HCT116 (cell line): ENCODE results near the gene FBXW2. TPM values are rescaled to one million over a fixed set of nuclear protein-coding genes. Genes with fewer than 3 reads are reported as not detected.

Experiments
- ATAC-seq: fragments of 200-7000 bp; cut with Tn5 transposase; 2 replicates; pipeline ENCODE4 v1.9.1; 2020; ENCODE audit warnings: mild to moderate bottlenecking, moderate library complexity
- BruUV-seq: library from RNA; stranded (reverse); fragments of 400-500 nt; replicated peaks from 2 replicates; lab custom pipeline; 2021; lab: Mats Ljungman, UMichigan
- CTCF ChIA-PET: fragments of 300-600 bp; sonication (Branson Sonifier 250); formaldehyde crosslinking; loops from one replicate; lab custom pipeline; 2021; ENCODE audit warnings: antibody characterized with exemption; lab: Charles Lee
- POLR2A ChIA-PET: fragments of 300-600, 350-600 bp; sonication (Branson Sonifier 250); formaldehyde crosslinking; loops from one replicate; lab custom pipeline; 2021; ENCODE audit warnings: antibody characterized with exemption; lab: Charles Lee
- RAD21 ChIA-PET, 2 experiments: fragments of 300-600 bp; sonication (Branson Sonifier 250); formaldehyde crosslinking; loops; one replicate each; lab custom pipeline; 2023; ENCODE audit warnings: low total read pairs in 2 of 2; ENCODE audit not compliant: uncharacterized antibody in 2 of 2, unreplicated experiment in 2 of 2, low non-redundant PET in 1 of 2; lab: Charles Lee
- DNase-seq: peaks from one replicate; pipeline ENCODE4 v3.0.0-alpha.2; 2010; ENCODE audit warnings: low read depth, low spot score
- H2AFZ ChIP-seq: fragments of 200-600 bp; shearing (Covaris generic), sonication (generic); 2 replicates; pipeline ENCODE4 v1.6.1; 2017; ENCODE audit warnings: low read depth, mixed run types, mixed read lengths, antibody characterized with exemption, low read length; ENCODE audit not compliant: poor library complexity, severe bottlenecking
- H3K27ac ChIP-seq: 2 replicates; pipeline ENCODE4 v1.5.1; 2012; ENCODE audit warnings: low read depth, low read length
- H3K27me3 ChIP-seq: fragments of 200-600 bp; sonication (generic); 2 replicates; pipeline ENCODE4 v1.6.1; 2016; ENCODE audit warnings: mixed run types, low read length, mixed read lengths; ENCODE audit not compliant: insufficient read depth
- H3K36me3 ChIP-seq, 2 experiments: fragments of 200-500 bp in 1 of 2; fragments of 200-600 bp in 1 of 2; sonication (Bioruptor generic) in 1 of 2; sonication (generic) in 1 of 2; 2 replicates each; pipeline versions ENCODE4 v1.5.1 to v1.6.1; 2014 to 2016; ENCODE audit warnings: low read length in 2 of 2, inconsistent platforms in 1 of 2, mixed read lengths in 1 of 2, mixed run types in 1 of 2; ENCODE audit not compliant: insufficient read depth in 2 of 2, control insufficient read depth in 1 of 2
- H3K4me1 ChIP-seq, 2 experiments: fragments of 200-600 bp in 1 of 2; sonication (generic) in 1 of 2; 2 replicates each; pipeline versions ENCODE4 v1.5.1 to v1.6.1; 2012 to 2017; ENCODE audit warnings: low read length in 2 of 2, inconsistent platforms in 1 of 2, mild to moderate bottlenecking in 1 of 2, mixed read lengths in 1 of 2, mixed run types in 1 of 2, moderate library complexity in 1 of 2; ENCODE audit not compliant: insufficient read depth in 2 of 2, control insufficient read depth in 1 of 2
- H3K4me2 ChIP-seq: fragments of 200-600 bp; sonication (generic); 2 replicates; pipeline ENCODE4 v1.6.1; 2017; ENCODE audit warnings: mixed run types, low read length, mixed read lengths
- H3K4me3 ChIP-seq, 2 experiments: fragments of 200-600 bp in 1 of 2; sonication (generic) in 1 of 2; replicated peaks in 1 of 2; 2 replicates each; pipeline ENCODE4 v1.5.1; 2011 to 2016; ENCODE audit warnings: low read length in 2 of 2, control low read depth in 1 of 2, low read depth in 1 of 2, mild to moderate bottlenecking in 1 of 2, mixed read lengths in 1 of 2, mixed run types in 1 of 2
- H3K79me2 ChIP-seq: fragments of 200-600 bp; sonication (generic); 2 replicates; pipeline ENCODE4 v1.6.1; 2017; ENCODE audit warnings: mild to moderate bottlenecking, mixed run types, low read length, moderate library complexity, mixed read lengths; ENCODE audit not compliant: insufficient read depth
- H3K9ac ChIP-seq: fragments of 200-600 bp; sonication (generic); 2 replicates; pipeline ENCODE4 v1.6.1; 2016; ENCODE audit warnings: low read length, mixed read lengths
- H3K9me2 ChIP-seq: fragments of 200-600 bp; sonication (generic), shearing (Covaris generic); 2 replicates; pipeline ENCODE4 v1.6.1; 2017; ENCODE audit warnings: mixed run types, mild to moderate bottlenecking, moderate library complexity; ENCODE audit not compliant: insufficient read depth
- H3K9me3 ChIP-seq, 2 experiments: fragments of 200-500 bp in 1 of 2; fragments of 200-600 bp in 1 of 2; sonication (Bioruptor generic) in 1 of 2; sonication (generic) in 1 of 2; 2 replicates each; pipeline ENCODE4 v1.6.1; 2014 to 2017; ENCODE audit warnings: low read length in 2 of 2, mixed read lengths in 2 of 2, inconsistent platforms in 1 of 2, low read depth in 1 of 2, mild to moderate bottlenecking in 1 of 2, mixed run types in 1 of 2, moderate library complexity in 1 of 2; ENCODE audit not compliant: control insufficient read depth in 1 of 2, insufficient read depth in 1 of 2
- H4K20me1 ChIP-seq: fragments of 200-600 bp; sonication (generic), shearing (Covaris generic); 2 replicates; pipeline ENCODE4 v1.6.1; 2017; ENCODE audit warnings: mixed run types, mild to moderate bottlenecking, moderate library complexity; ENCODE audit not compliant: insufficient read depth
- ATF3 ChIP-seq: IDR thresholded peaks from 2 replicates; pipeline ENCODE4 v1.6.1; 2012
- EZH2 ChIP-seq: fragments of 200-600 bp; sonication (generic); IDR thresholded peaks from 2 replicates; pipeline ENCODE4 v1.6.1; 2017; ENCODE audit warnings: antibody characterized with exemption, mixed run types
- FOSL1 ChIP-seq: IDR thresholded peaks from 2 replicates; pipeline ENCODE4 v1.6.1; 2012; ENCODE audit warnings: low read depth
- JUND ChIP-seq: IDR thresholded peaks from 2 replicates; pipeline ENCODE4 v1.6.1; 2012
- SIN3A ChIP-seq: IDR thresholded peaks from 2 replicates; pipeline ENCODE4 v1.6.1; 2012; ENCODE audit warnings: low read depth
- ZFX ChIP-seq: fragments of 450-650 bp; IDR thresholded peaks from 2 replicates; pipeline ENCODE4 v1.6.1; 2017
- intact Hi-C: fragments of 100-400 bp; cut with micrococcal nuclease; formaldehyde crosslinking; loops from 2 replicates; pipeline ENCODE4 v1.10.0; 2022
- total RNA-seq: library from RNA; stranded (reverse); gene quantifications from one replicate; pipeline ENCODE4 v1.2.1, GENCODE V29; 2021; ENCODE audit not compliant: unreplicated experiment
- TF ChIP-seq, protein P1 (sequence below): IDR thresholded peaks from 2 replicates; pipeline ENCODE4 v1.6.1; 2012
- TF ChIP-seq, protein P2 (sequence below): IDR thresholded peaks from 2 replicates; pipeline ENCODE4 v1.6.1; 2011; ENCODE audit warnings: mild to moderate bottlenecking, low read length, moderate library complexity; ENCODE audit not compliant: insufficient replicate concordance; ENCODE audit errors: extremely low read depth
- TF ChIP-seq, protein P3 (sequence below), 3 experiments: fragments of 200-600 bp in 1 of 3; sonication (generic) in 1 of 3; IDR thresholded peaks in 2 of 3; conservative IDR thresholded peaks in 1 of 3; 2 replicates each; pipeline ENCODE4 v1.5.1; 2012 to 2017; ENCODE audit warnings: low read depth in 2 of 3, low read length in 2 of 3, antibody characterized with exemption in 1 of 3, borderline replicate concordance in 1 of 3, control low read depth in 1 of 3, mild to moderate bottlenecking in 1 of 3, mixed read lengths in 1 of 3, mixed run types in 1 of 3, moderate library complexity in 1 of 3; ENCODE audit not compliant: insufficient read depth in 1 of 3
- TF ChIP-seq, protein P4 (sequence below): IDR thresholded peaks from 2 replicates; pipeline ENCODE4 v1.6.1; 2012; ENCODE audit warnings: low read depth

FBXW2 gene
- total RNA-seq, 1 experiment from 2014 or later = 59.6 TPM

- intact Hi-C loops = loop anchor here (5.0 kb wide), 1 partner anchor 123 kb away; no protein-coding TSS in a partner anchor
- Histone ChIP-seq H3K9me3 (no peaks in the 10 kb centered on the region), H3K9ac (no peak overlapping the region), H3K27ac (no peak overlapping the region), H3K36me3 (no peaks in the 10 kb centered on the region), H3K4me3 (no peak overlapping the region), H3K9me2 (0 out of 2 replicates have a peak, but pooled peaks cover 5% of the 10 kb centered on the region), H3K27me3 (no peaks in the 10 kb centered on the region), H3K79me2 (no peaks in the 10 kb centered on the region), H2AFZ (no peak overlapping the region), H4K20me1 (no peaks in the 10 kb centered on the region), H3K4me2 (no peak overlapping the region), H3K4me1 (no peaks in the 10 kb centered on the region)
- DNase-seq (no peak), ATAC-seq (no peak)
- CTCF ChIA-PET = interaction anchor here (1.9 kb wide), 1 partner anchor 241 kb away, joined by 5 read pairs; no protein-coding TSS in a partner anchor
- TF ChIP-seq, protein P1, sequence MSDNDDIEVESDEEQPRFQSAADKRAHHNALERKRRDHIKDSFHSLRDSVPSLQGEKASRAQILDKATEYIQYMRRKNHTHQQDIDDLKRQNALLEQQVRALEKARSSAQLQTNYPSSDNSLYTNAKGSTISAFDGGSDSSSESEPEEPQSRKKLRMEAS = no peak
- TF ChIP-seq JUND (no peak), SIN3A (no peak)
- no TSS peak for BruUV-seq
- POLR2A ChIA-PET = no interaction called here
- RAD21 ChIA-PET = no interaction called here
Measured at GRCh38 chr9:120740132-120740531, 53.1 kb downstream of the FBXW2 start.

DNA sequence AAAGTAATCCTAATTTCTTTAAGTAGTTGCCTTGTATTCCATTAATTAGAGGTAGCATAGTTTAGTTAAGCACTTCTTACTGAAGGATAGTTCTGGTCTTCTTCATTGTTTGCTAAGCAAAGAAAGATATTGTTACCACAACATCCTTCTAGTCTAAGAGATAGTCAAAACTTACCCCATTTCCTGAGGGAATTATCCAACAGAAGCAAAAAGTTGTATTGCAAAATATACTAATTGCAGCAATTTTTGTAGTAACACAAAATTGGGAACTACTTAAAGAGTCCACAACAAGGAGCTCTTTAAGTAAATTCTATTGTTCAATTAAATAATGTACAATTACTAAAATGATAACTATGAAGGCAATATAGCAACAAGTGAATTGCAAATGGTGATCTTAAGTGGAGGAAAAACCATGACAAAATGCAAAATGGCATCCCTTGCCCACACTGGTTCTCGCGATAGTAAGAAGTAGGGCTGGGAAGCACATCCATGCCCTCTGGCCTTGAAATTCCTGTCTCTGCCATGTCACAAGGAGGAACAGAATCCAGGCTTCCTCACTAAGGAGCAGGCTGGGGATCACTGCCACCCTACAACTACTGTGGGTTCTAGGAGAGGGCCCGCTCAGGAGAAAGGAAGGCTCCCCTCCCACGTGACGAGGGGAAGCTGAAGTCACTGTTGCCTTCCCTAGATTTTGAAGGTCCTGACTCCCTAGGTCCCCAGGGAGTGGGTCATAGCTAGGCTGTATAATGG is 55.6 kb downstream of the FBXW2 start:
- ATAC-seq = no peak
- BruUV-seq = no TSS peak
- H3K36me3 ChIP-seq = no peaks in the 10 kb centered on the region
- no peaks in the 10 kb centered on the region for H3K4me1 ChIP-seq
- H3K9me2 ChIP-seq = 0 out of 2 replicates have a peak, but pooled peaks cover 7% of the 10 kb centered on the region
- POLR2A ChIA-PET = no interaction called here
- no peak overlapping the region for H3K9ac ChIP-seq
- H3K27ac ChIP-seq = no peak overlapping the region
- H4K20me1 ChIP-seq = no peaks in the 10 kb centered on the region
- no peak overlapping the region for H3K4me2 ChIP-seq
- CTCF ChIA-PET = no interaction called here
- H3K79me2 ChIP-seq = no peaks in the 10 kb centered on the region
- no peaks in the 10 kb centered on the region for H3K27me3 ChIP-seq
- no peaks in the 10 kb centered on the region for H3K9me3 ChIP-seq
- intact Hi-C loops = no loop called here
- RAD21 ChIA-PET = interaction anchor here in 1 of 2 experiments (0.6 kb wide), 1 partner anchor 810 kb away, joined by 4 read pairs; no protein-coding TSS in a partner anchor
- no peak overlapping the region for H2AFZ ChIP-seq
- no peak for DNase-seq
- H3K4me3 ChIP-seq = no peak overlapping the region
- TF ChIP-seq, protein P2, sequence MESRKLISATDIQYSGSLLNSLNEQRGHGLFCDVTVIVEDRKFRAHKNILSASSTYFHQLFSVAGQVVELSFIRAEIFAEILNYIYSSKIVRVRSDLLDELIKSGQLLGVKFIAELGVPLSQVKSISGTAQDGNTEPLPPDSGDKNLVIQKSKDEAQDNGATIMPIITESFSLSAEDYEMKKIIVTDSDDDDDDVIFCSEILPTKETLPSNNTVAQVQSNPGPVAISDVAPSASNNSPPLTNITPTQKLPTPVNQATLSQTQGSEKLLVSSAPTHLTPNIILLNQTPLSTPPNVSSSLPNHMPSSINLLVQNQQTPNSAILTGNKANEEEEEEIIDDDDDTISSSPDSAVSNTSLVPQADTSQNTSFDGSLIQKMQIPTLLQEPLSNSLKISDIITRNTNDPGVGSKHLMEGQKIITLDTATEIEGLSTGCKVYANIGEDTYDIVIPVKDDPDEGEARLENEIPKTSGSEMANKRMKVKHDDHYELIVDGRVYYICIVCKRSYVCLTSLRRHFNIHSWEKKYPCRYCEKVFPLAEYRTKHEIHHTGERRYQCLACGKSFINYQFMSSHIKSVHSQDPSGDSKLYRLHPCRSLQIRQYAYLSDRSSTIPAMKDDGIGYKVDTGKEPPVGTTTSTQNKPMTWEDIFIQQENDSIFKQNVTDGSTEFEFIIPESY = no peak
- TF ChIP-seq ATF3 (no peak), EZH2 (no peak), FOSL1 (no peak), SIN3A (no peak), ZFX (no peak)
- TF ChIP-seq, protein P3, sequence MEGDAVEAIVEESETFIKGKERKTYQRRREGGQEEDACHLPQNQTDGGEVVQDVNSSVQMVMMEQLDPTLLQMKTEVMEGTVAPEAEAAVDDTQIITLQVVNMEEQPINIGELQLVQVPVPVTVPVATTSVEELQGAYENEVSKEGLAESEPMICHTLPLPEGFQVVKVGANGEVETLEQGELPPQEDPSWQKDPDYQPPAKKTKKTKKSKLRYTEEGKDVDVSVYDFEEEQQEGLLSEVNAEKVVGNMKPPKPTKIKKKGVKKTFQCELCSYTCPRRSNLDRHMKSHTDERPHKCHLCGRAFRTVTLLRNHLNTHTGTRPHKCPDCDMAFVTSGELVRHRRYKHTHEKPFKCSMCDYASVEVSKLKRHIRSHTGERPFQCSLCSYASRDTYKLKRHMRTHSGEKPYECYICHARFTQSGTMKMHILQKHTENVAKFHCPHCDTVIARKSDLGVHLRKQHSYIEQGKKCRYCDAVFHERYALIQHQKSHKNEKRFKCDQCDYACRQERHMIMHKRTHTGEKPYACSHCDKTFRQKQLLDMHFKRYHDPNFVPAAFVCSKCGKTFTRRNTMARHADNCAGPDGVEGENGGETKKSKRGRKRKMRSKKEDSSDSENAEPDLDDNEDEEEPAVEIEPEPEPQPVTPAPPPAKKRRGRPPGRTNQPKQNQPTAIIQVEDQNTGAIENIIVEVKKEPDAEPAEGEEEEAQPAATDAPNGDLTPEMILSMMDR (IDR thresholded peaks at IDR 0.05 in 2 of 3, conservative IDR thresholded peaks at IDR 0.05 in 1 of 3; ENCODE audit: borderline replicate concordance in 1 of 3, insufficient read depth in 1 of 3, low read depth in 2 of 3, low read length in 2 of 3) = no peak
- TF ChIP-seq, protein P4, sequence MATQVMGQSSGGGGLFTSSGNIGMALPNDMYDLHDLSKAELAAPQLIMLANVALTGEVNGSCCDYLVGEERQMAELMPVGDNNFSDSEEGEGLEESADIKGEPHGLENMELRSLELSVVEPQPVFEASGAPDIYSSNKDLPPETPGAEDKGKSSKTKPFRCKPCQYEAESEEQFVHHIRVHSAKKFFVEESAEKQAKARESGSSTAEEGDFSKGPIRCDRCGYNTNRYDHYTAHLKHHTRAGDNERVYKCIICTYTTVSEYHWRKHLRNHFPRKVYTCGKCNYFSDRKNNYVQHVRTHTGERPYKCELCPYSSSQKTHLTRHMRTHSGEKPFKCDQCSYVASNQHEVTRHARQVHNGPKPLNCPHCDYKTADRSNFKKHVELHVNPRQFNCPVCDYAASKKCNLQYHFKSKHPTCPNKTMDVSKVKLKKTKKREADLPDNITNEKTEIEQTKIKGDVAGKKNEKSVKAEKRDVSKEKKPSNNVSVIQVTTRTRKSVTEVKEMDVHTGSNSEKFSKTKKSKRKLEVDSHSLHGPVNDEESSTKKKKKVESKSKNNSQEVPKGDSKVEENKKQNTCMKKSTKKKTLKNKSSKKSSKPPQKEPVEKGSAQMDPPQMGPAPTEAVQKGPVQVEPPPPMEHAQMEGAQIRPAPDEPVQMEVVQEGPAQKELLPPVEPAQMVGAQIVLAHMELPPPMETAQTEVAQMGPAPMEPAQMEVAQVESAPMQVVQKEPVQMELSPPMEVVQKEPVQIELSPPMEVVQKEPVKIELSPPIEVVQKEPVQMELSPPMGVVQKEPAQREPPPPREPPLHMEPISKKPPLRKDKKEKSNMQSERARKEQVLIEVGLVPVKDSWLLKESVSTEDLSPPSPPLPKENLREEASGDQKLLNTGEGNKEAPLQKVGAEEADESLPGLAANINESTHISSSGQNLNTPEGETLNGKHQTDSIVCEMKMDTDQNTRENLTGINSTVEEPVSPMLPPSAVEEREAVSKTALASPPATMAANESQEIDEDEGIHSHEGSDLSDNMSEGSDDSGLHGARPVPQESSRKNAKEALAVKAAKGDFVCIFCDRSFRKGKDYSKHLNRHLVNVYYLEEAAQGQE = no peak
